Left renal cortex interstitium (tissue), 4 donors: ENCODE data around the gene RSRC2. TPM values are rescaled to one million over a fixed set of nuclear protein-coding genes. Genes with fewer than 3 reads are reported as not detected.
A peak's percentile ranks its signal among the peaks of the same experiment; 100 is the strongest.
"Not testable (repeated sequence)": the region's sequence is repeated elsewhere in the genome, so short reads cannot be mapped to it uniquely, and the experiment has no call there.

Experiments
- DNase-seq, 4 donors: peaks; one replicate each; pipeline ENCODE4 v3.0.0-alpha.2; 2013; ENCODE audit warnings: low read depth in 4 of 4, low spot score in 2 of 4, missing footprints in 1 of 4
- polyA plus RNA-seq, 4 donors: library from polyadenylated mRNA; unstranded; fragments of 120-200 nt; gene quantifications; one replicate each; pipeline ENCODE4 v1.2.1, GENCODE V29; 2013; ENCODE audit not compliant: insufficient read length in 4 of 4

RSRC2 gene
- polyA plus RNA-seq, 4 donors, result 161 to 249 (median 206) TPM

GRCh38 chr12:122487807-122488206, 38.9 kb downstream of the RSRC2 start:
- DNase-seq, result not testable (repeated sequence)

GRCh38 chr12:122486805-122487426, 39.8 kb downstream of the RSRC2 start:
- no peak for DNase-seq

- DNase-seq, result not testable (repeated sequence)
These were observed 40.4 kb downstream of the RSRC2 start for GRCh38 chr12:122486360-122486759.

- DNase-seq, result not testable (repeated sequence)
These were observed 42.4 kb downstream of the RSRC2 start for GRCh38 chr12:122484385-122484784.

- no peak for DNase-seq
These were observed 42.8 kb downstream of the RSRC2 start for GRCh38 chr12:122483969-122484368.

GRCh38 chr12:122481861-122482260, 44.9 kb downstream of the RSRC2 start:
- DNase-seq, result no peak

- DNase-seq, result no peak
These were observed 46.0 kb downstream of the RSRC2 start for GRCh38 chr12:122480753-122481152.

GRCh38 chr12:122474324-122474716, 52.4 kb downstream of the RSRC2 start:
- DNase-seq, result no peak

GRCh38 chr12:122473543-122474323, 53.0 kb downstream of the RSRC2 start:
- no peak for DNase-seq

- DNase-seq, result peak in 3 of 4 donors; percentile 17 to 65 (median 42)
These were observed 55.2 kb downstream of the RSRC2 start for GRCh38 chr12:122471324-122472226.

- not testable (repeated sequence) for DNase-seq
These were observed 56.2 kb downstream of the RSRC2 start for GRCh38 chr12:122470576-122470975.

GRCh38 chr12:122469856-122470255, 56.9 kb downstream of the RSRC2 start:
- DNase-seq, result not testable (repeated sequence)

- DNase-seq, result no peak
These were observed 58.8 kb downstream of the RSRC2 start for GRCh38 chr12:122467983-122468382.

GRCh38 chr12:122464317-122465042, 62.3 kb downstream of the RSRC2 start:
- not testable (repeated sequence) for DNase-seq

GRCh38 chr12:122460641-122461040, 66.1 kb downstream of the RSRC2 start:
- no peak for DNase-seq

GRCh38 chr12:122460061-122460460, 66.7 kb downstream of the RSRC2 start:
- DNase-seq, result no peak

GRCh38 chr12:122459211-122459610, 67.5 kb downstream of the RSRC2 start:
- DNase-seq, result no peak

- DNase-seq, result no peak
These were observed 68.4 kb downstream of the RSRC2 start for GRCh38 chr12:122458105-122459035.

- no peak for DNase-seq
These were observed 69.1 kb downstream of the RSRC2 start for GRCh38 chr12:122457627-122458026.
